H1 (cell line): ENCODE data around the gene MAP3K15. TPM values are rescaled to one million over a fixed set of nuclear protein-coding genes. Genes with fewer than 3 reads are reported as not detected.
"Not testable (repeated sequence)": the region's sequence is repeated elsewhere in the genome, so short reads cannot be mapped to it uniquely, and the experiment has no call there.

Experiments used
- CTCF ChIA-PET: fragments of 300-600 bp; sonication (Branson Sonifier 250); formaldehyde crosslinking; loops from one replicate; lab custom pipeline; 2021; ENCODE audit not compliant: partially characterized antibody; lab: Charles Lee
- POLR2A ChIA-PET: fragments of 300-600 bp; sonication (Branson Sonifier 250); formaldehyde crosslinking; loops from one replicate; lab custom pipeline; 2021; ENCODE audit warnings: inconsistent platforms; ENCODE audit not compliant: partially characterized antibody; lab: Charles Lee
- DNase-seq, 2 experiments: peaks; one replicate each; pipeline versions ENCODE4 v3.0.0 to v3.0.0-alpha.2; 2010 to 2022; ENCODE audit warnings: low spot score in 2 of 2, low read depth in 1 of 2, mixed read lengths in 1 of 2
- FAIRE-seq: peaks from 2 replicates; lab custom pipeline; 2011; peaks lifted over from hg19 to GRCh38; lab: Jason Lieb, UNC
- H2AFZ ChIP-seq: 2 replicates; pipeline ENCODE4 v1.8.1; 2012; ENCODE audit warnings: low read length, inconsistent platforms
- H2AK5ac ChIP-seq: 2 replicates; pipeline ENCODE4 v1.6.1; 2013; ENCODE audit warnings: low read depth, low read length
- H2BK120ac ChIP-seq: replicated peaks from 2 replicates; pipeline ENCODE3; 2013; ENCODE audit warnings: low read depth, low read length, inconsistent platforms
- H2BK12ac ChIP-seq: 2 replicates; pipeline ENCODE4 v1.6.1; 2013; ENCODE audit warnings: low read depth, low read length
- H2BK15ac ChIP-seq: 2 replicates; pipeline ENCODE4 v1.6.1; 2013; ENCODE audit warnings: low read length
- H2BK20ac ChIP-seq: 2 replicates; pipeline ENCODE4 v1.6.1; 2013; ENCODE audit warnings: low read length
- H2BK5ac ChIP-seq: 2 replicates; pipeline ENCODE4 v1.6.1; 2013; ENCODE audit warnings: low read depth, low read length
- H3K14ac ChIP-seq: 2 replicates; pipeline ENCODE4 v1.6.1; 2013; ENCODE audit warnings: inconsistent platforms; ENCODE audit not compliant: insufficient read length
- H3K18ac ChIP-seq: 2 replicates; pipeline ENCODE4 v1.6.1; 2013; ENCODE audit warnings: low read length; ENCODE audit errors: extremely low read depth
- H3K23ac ChIP-seq: 2 replicates; pipeline ENCODE4 v1.6.1; 2013; ENCODE audit warnings: inconsistent platforms; ENCODE audit not compliant: insufficient read length
- H3K23me2 ChIP-seq: 2 replicates; pipeline ENCODE4 v1.6.1; 2013; ENCODE audit warnings: low read depth, low read length
- H3K27ac ChIP-seq: 2 replicates; pipeline ENCODE4 v1.6.1; 2011; ENCODE audit warnings: low read depth, low read length, inconsistent platforms
- H3K27me3 ChIP-seq, 4 experiments: replicated peaks in 1 of 4; 1 replicate in 1 of 4; 2 replicates in 3 of 4; pipeline versions ENCODE4 v1.6.1 to v1.8.1; 2011 to 2013; ENCODE audit warnings: low read length in 3 of 4, mild to moderate bottlenecking in 3 of 4, inconsistent platforms in 2 of 4, mixed read lengths in 2 of 4, moderate library complexity in 1 of 4; ENCODE audit not compliant: control insufficient read depth in 3 of 4, insufficient read depth in 3 of 4; ENCODE audit errors: extremely low read depth in 1 of 4
- H3K36me3 ChIP-seq, 4 experiments: 2 replicates each; pipeline versions ENCODE4 v1.6.1 to v1.8.1; 2011 to 2013; ENCODE audit warnings: mild to moderate bottlenecking in 4 of 4, low read length in 3 of 4, moderate library complexity in 2 of 4, control low read depth in 1 of 4, inconsistent platforms in 1 of 4; ENCODE audit not compliant: insufficient read depth in 4 of 4, control insufficient read depth in 2 of 4
- H3K4ac ChIP-seq: replicated peaks from 2 replicates; pipeline ENCODE3; 2013; ENCODE audit warnings: low read length, low read depth, mixed read lengths, inconsistent platforms; ENCODE audit not compliant: insufficient read length
- H3K4me1 ChIP-seq, 4 experiments: replicated peaks in 1 of 4; 1 replicate in 1 of 4; 2 replicates in 3 of 4; pipeline versions ENCODE4 v1.6.1 to v1.8.1; 2011 to 2013; ENCODE audit warnings: low read length in 3 of 4, inconsistent platforms in 2 of 4, mixed read lengths in 1 of 4; ENCODE audit not compliant: insufficient read depth in 4 of 4, control insufficient read depth in 3 of 4
- H3K4me2 ChIP-seq, 2 experiments: 2 replicates each; pipeline versions ENCODE4 v1.6.1 to v1.8.1; 2011 to 2013; ENCODE audit warnings: low read depth in 2 of 2, low read length in 2 of 2, control low read depth in 1 of 2, inconsistent platforms in 1 of 2, mild to moderate bottlenecking in 1 of 2; ENCODE audit not compliant: insufficient read depth in 1 of 2
- H3K4me3 ChIP-seq, 4 experiments: fragments of 200-600, 300-600 bp in 1 of 4; sonication (generic), shearing (Covaris generic), sonication (Bioruptor Twin) in 1 of 4; 2 replicates each; pipeline versions ENCODE4 v1.5.1 to v1.8.1; 2011 to 2016; ENCODE audit warnings: low read length in 4 of 4, low read depth in 3 of 4, control low read depth in 2 of 4, inconsistent platforms in 2 of 4, mild to moderate bottlenecking in 2 of 4, mixed read lengths in 1 of 4, moderate library complexity in 1 of 4; ENCODE audit not compliant: insufficient read depth in 2 of 4; ENCODE audit errors: extremely low read depth in 1 of 4
- H3K56ac ChIP-seq: replicated peaks from 2 replicates; pipeline ENCODE3; 2013; ENCODE audit warnings: low read depth, mild to moderate bottlenecking, mixed read lengths, low read length, inconsistent platforms; ENCODE audit not compliant: insufficient read length
- H3K79me1 ChIP-seq: 2 replicates; pipeline ENCODE4 v1.6.1; 2013; ENCODE audit warnings: low read depth, low read length, control low read depth
- H3K79me2 ChIP-seq, 2 experiments: 2 replicates each; pipeline versions ENCODE4 v1.6.1 to v1.8.1; 2012 to 2013; ENCODE audit warnings: low read length in 2 of 2, mild to moderate bottlenecking in 2 of 2, inconsistent platforms in 1 of 2; ENCODE audit not compliant: insufficient read depth in 2 of 2, control insufficient read depth in 1 of 2
- H3K9ac ChIP-seq, 4 experiments: replicated peaks in 1 of 4; 1 replicate in 1 of 4; 2 replicates in 3 of 4; pipeline versions ENCODE4 v1.6.1 to v1.8.1; 2011 to 2013; ENCODE audit warnings: low read depth in 3 of 4, low read length in 3 of 4, control low read depth in 2 of 4, mild to moderate bottlenecking in 2 of 4, moderate library complexity in 2 of 4, inconsistent platforms in 1 of 4; ENCODE audit errors: extremely low read depth in 1 of 4
- H3K9me3 ChIP-seq, 2 experiments: 2 replicates each; pipeline versions ENCODE4 v1.6.1 to v1.8.1; 2012 to 2013; ENCODE audit warnings: mild to moderate bottlenecking in 2 of 2, moderate library complexity in 2 of 2, control low read depth in 1 of 2, inconsistent platforms in 1 of 2, low read depth in 1 of 2, low read length in 1 of 2, mixed read lengths in 1 of 2; ENCODE audit not compliant: insufficient read depth in 2 of 2
- H4K20me1 ChIP-seq, 2 experiments: replicated peaks in 1 of 2; 2 replicates each; pipeline versions ENCODE3 to v1.8.1; 2011 to 2013; ENCODE audit warnings: inconsistent platforms in 2 of 2, low read length in 2 of 2, mild to moderate bottlenecking in 1 of 2; ENCODE audit not compliant: insufficient read depth in 2 of 2, control insufficient read depth in 1 of 2
- H4K5ac ChIP-seq: 2 replicates; pipeline ENCODE4 v1.6.1; 2013; ENCODE audit warnings: low read length, low read depth, mixed read lengths, inconsistent platforms; ENCODE audit not compliant: insufficient read length
- H4K8ac ChIP-seq: 2 replicates; pipeline ENCODE4 v1.8.0; 2013; ENCODE audit warnings: mild to moderate bottlenecking, moderate library complexity, low read length, inconsistent platforms; ENCODE audit not compliant: insufficient read depth; ENCODE audit errors: extremely low read depth
- H4K91ac ChIP-seq: replicated peaks from 2 replicates; pipeline ENCODE3; 2013; ENCODE audit warnings: low read length, mixed read lengths, inconsistent platforms; ENCODE audit not compliant: insufficient read length
- WGBS, 2 experiments: shearing (Covaris generic) in 1 of 2; methylation state at CpG; one replicate each; pipeline versions ENCODE4 v1.1.6 to v1.1.7; 2013 to 2015; ENCODE audit warnings: low lambda C conversion rate in 2 of 2, mixed read lengths in 2 of 2, inconsistent platforms in 1 of 2, low coverage in 1 of 2, missing lambda C conversion rate in 1 of 2; ENCODE audit not compliant: insufficient replicate concordance in 2 of 2, insufficient coverage in 1 of 2, insufficient read length in 1 of 2; ENCODE audit errors: extremely low coverage in 1 of 2, missing lambda C conversion rate in 1 of 2; 5-methylcytosine and 5-hydroxymethylcytosine counted together
- polyA plus RNA-seq, 7 experiments: library from polyadenylated mRNA; depleted of rRNA in 3 of 7; stranded (reverse) in 5 of 7; unstranded in 2 of 7; fragments of >200 nt in 5 of 7; fragments of 200-250 nt in 2 of 7; gene quantifications; 1 replicate in 5 of 7; 2 replicates in 1 of 7; 4 replicates in 1 of 7; pipeline versions ENCODE4 v1.2.1 to v1.2.3, GENCODE V29; 2011 to 2013; ENCODE audit warnings: missing spikeins in 2 of 7, mixed read lengths in 2 of 7
- total RNA-seq: library from RNA; stranded (reverse); fragmentation: NEBNext Ultra II Directional; extraction: Animal tissue kit (Norgen Biotek cat#: 25700); gene quantifications from 2 replicates; pipeline ENCODE4 v1.2.1, GENCODE V29; 2021

Gene MAP3K15
- total and polyA plus RNA-seq, 2 of the 8 experiments (the other 6 are each of a cell fraction or from before 2014, with no cell fraction given) = 1.8 to 2.4 TPM

GRCh38 chrX:19468383-19468782 lies 46.9 kb downstream of the MAP3K15 start:
- H3K4ac ChIP-seq, H3K27ac ChIP-seq, H2BK20ac ChIP-seq, H4K5ac ChIP-seq, H2AK5ac ChIP-seq, H3K4me2 ChIP-seq, H2BK12ac ChIP-seq, H2BK5ac ChIP-seq, H3K23me2 ChIP-seq, H2BK15ac ChIP-seq, H2AFZ ChIP-seq, H3K27me3 ChIP-seq, H3K9me3 ChIP-seq, H3K79me2 ChIP-seq, H3K56ac ChIP-seq, H4K91ac ChIP-seq, H3K9ac ChIP-seq, H3K23ac ChIP-seq, CTCF ChIA-PET, POLR2A ChIA-PET, H4K8ac ChIP-seq, H3K79me1 ChIP-seq, DNase-seq, H4K20me1 ChIP-seq, H3K4me3 ChIP-seq, H3K36me3 ChIP-seq, H3K18ac ChIP-seq, H2BK120ac ChIP-seq, H3K14ac ChIP-seq, FAIRE-seq, H3K4me1 ChIP-seq: not testable (repeated sequence)
- 92% methylated on average over 1 of the region's 2 CpGs; no CpG with 5 or more reads in 1 of the 2 experiments for WGBS, 2 experiments
